Retinal pigment epithelial cell (primary cell): Measurements from ENCODE around the gene JAK3.
"Not testable (repeated sequence)": the region's sequence is repeated elsewhere in the genome, so short reads cannot be mapped to it uniquely, and the experiment has no call there.

Experiments
- DNase-seq: peaks from one replicate; pipeline ENCODE4 v3.0.0-alpha.2; 2010; ENCODE audit warnings: low read depth
- H3K4me3 ChIP-seq: 2 replicates; pipeline ENCODE4 v1.5.1; 2011; ENCODE audit warnings: mild to moderate bottlenecking, low read length, control low read depth, moderate library complexity
- TF ChIP-seq, protein P1 (sequence below): conservative IDR thresholded peaks from 2 replicates; pipeline ENCODE4 v1.5.1; 2011; ENCODE audit warnings: low read depth, low read length, control low read depth, inconsistent platforms

The JAK3 gene

GRCh38 chr19:17847538-17848366 is at the start of gene JAK3:
Gene JAK3, minus strand, starts transcription at chr19:17847982. Its CDS starts 3,565 bp downstream, at chr19:17844417.
- TF ChIP-seq, protein P1, sequence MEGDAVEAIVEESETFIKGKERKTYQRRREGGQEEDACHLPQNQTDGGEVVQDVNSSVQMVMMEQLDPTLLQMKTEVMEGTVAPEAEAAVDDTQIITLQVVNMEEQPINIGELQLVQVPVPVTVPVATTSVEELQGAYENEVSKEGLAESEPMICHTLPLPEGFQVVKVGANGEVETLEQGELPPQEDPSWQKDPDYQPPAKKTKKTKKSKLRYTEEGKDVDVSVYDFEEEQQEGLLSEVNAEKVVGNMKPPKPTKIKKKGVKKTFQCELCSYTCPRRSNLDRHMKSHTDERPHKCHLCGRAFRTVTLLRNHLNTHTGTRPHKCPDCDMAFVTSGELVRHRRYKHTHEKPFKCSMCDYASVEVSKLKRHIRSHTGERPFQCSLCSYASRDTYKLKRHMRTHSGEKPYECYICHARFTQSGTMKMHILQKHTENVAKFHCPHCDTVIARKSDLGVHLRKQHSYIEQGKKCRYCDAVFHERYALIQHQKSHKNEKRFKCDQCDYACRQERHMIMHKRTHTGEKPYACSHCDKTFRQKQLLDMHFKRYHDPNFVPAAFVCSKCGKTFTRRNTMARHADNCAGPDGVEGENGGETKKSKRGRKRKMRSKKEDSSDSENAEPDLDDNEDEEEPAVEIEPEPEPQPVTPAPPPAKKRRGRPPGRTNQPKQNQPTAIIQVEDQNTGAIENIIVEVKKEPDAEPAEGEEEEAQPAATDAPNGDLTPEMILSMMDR: no peak
- DNase-seq: no peak
- H3K4me3 ChIP-seq: peak within 1 kb of the TSS; percentile 23

- TF ChIP-seq, protein P1: no peak
- H3K4me3 ChIP-seq: no peak overlapping the region
- DNase-seq: no peak
Measured at GRCh38 chr19:17893766-17894165, 46.0 kb upstream of the JAK3 start.

GRCh38 chr19:17889609-17890214 is 41.9 kb upstream of the JAK3 start:
- no peak for DNase-seq
- TF ChIP-seq, protein P1: no peak
- no peak overlapping the region for H3K4me3 ChIP-seq

DNA sequence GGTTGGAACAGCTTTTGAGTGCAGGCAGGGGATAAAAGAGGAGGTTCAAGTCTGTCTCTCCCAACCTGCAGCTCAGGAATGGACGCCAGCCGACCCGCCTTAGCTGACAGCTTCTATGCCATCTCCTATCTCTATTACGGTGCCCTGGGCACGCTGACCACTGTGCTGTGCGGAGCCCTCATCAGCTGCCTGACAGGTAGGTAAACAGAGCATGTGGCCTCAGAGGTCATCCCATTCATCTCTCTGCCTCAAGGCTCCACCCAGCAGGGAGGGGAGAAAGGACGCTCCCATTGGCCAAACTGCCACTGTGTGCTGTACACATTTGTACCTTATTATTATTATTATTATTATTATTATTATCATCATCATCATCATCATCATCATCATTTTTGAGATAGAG is 40.5 kb upstream of the JAK3 start:
- DNase-seq: no peak
- TF ChIP-seq, protein P1: no peak
- H3K4me3 ChIP-seq: no peak overlapping the region

DNA sequence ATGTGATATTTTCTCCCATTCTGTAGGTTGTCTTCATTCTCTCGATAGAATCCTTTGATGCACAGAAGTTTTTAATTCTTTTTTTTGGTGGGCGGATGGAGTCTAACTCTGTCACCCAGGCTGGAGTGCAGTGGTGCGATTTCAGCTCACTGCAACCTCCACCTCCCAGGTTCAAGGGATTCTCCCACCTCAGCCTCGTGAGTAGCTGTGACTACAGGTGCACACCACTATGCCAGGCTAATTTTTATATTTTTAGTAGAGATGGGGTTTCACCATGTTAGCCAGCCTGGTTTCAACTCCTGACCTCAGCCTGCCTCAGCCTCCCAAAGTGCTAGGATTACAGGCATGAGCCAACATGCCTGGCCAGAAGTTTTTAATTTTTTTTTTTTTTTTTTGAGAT is 39.4 kb upstream of the JAK3 start:
- not testable (repeated sequence) for DNase-seq, H3K4me3 ChIP-seq

- TF ChIP-seq, protein P1: no peak
- no peak for DNase-seq
- H3K4me3 ChIP-seq: no peak overlapping the region
Measured at GRCh38 chr19:17886515-17886914, 38.7 kb upstream of the JAK3 start.

DNA sequence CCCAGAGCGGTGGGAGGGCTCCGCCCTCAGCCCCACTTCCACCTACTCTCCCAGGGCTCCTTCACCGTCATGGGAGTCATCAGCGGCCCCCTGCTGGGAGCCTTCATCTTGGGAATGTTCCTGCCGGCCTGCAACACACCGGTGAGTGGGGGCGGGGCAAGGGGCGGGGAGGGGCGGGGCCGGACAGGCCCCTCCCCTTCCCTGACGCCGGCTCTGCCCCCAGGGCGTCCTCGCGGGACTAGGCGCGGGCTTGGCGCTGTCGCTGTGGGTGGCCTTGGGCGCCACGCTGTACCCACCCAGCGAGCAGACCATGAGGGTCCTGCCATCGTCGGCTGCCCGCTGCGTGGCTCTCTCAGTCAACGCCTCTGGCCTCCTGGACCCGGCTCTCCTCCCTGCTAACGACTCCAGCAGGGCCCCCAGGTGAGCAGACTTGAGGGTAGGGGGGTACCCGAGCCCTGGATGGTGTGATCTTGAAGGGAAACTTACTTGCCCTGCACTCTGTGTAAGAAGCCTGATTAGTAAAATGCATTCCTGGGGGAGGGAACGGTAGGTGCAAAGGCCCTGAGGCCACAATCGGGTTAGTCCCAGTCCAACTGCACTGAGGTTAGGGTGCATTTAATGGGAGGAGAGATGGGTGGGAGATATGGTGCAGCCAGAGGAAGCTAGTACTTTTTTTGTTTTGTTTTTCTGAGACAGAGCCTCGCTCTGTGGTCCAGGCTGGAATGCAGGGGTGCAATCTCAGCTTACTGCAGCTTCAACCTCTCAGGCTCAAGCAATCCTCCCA is 36.0 kb upstream of the JAK3 start:
- no peak for DNase-seq
- no peak overlapping the region for H3K4me3 ChIP-seq
- TF ChIP-seq, protein P1: no peak
